GM12874 (cell line): ENCODE results near the gene SYT6.

Experiments
- TF ChIP-seq, protein P1 (sequence below): IDR thresholded peaks from 2 replicates; pipeline ENCODE4 v1.5.1; 2011; ENCODE audit warnings: low read depth, mild to moderate bottlenecking, control low read depth, low read length, moderate library complexity; ENCODE audit not compliant: insufficient read depth

The SYT6 gene

GRCh38 chr1:114075546-114076242 lies 78.0 kb downstream of the SYT6 start:
- TF ChIP-seq, protein P1, sequence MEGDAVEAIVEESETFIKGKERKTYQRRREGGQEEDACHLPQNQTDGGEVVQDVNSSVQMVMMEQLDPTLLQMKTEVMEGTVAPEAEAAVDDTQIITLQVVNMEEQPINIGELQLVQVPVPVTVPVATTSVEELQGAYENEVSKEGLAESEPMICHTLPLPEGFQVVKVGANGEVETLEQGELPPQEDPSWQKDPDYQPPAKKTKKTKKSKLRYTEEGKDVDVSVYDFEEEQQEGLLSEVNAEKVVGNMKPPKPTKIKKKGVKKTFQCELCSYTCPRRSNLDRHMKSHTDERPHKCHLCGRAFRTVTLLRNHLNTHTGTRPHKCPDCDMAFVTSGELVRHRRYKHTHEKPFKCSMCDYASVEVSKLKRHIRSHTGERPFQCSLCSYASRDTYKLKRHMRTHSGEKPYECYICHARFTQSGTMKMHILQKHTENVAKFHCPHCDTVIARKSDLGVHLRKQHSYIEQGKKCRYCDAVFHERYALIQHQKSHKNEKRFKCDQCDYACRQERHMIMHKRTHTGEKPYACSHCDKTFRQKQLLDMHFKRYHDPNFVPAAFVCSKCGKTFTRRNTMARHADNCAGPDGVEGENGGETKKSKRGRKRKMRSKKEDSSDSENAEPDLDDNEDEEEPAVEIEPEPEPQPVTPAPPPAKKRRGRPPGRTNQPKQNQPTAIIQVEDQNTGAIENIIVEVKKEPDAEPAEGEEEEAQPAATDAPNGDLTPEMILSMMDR = no peak

- TF ChIP-seq, protein P1 = no peak
Observed at GRCh38 chr1:114075105-114075504, 78.6 kb downstream of the SYT6 start.

DNA sequence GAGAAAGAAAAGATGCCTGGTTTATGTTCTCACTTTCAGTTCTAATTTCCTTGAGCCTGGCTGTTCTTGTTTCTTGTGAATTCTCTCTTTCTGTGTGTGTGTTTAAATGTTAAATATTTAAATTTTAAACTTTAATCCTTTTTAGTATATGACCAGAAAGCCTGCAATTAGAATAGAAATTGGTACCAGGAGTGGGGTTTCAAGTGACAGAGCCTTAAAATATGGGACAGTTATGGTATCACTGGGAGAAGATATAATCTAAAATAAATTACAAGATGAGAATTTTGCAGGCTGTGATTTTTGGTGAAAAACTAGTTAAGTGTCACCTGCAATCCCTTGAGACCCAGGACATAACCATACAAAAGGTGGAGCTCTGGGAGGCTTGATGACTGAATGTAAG lies 81.4 kb downstream of the SYT6 start:
- TF ChIP-seq, protein P1 = no peak

DNA sequence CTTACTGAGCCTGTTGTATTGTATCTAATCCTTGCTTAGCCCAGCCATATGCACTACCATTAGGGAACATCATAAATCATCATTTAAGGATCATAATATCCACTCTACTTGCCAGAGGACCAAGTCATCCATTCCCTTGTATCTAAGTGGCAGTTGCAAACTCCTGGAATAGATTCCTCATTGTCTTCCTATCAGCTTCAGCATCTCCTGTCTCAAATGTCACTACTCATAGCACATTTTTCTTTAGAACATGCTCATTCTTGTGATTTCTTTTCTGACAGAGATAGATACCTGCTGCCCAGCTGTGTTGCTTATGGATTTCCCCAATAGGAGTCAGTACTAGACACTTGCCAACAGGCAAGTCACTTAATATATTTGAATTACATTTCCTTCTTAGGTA lies 90.1 kb downstream of the SYT6 start:
- TF ChIP-seq, protein P1 = no peak

- TF ChIP-seq, protein P1 = no peak
Observed at GRCh38 chr1:114062477-114063099, 91.1 kb downstream of the SYT6 start.

GRCh38 chr1:114061121-114061830 lies 92.4 kb downstream of the SYT6 start:
- TF ChIP-seq, protein P1 = no peak

DNA sequence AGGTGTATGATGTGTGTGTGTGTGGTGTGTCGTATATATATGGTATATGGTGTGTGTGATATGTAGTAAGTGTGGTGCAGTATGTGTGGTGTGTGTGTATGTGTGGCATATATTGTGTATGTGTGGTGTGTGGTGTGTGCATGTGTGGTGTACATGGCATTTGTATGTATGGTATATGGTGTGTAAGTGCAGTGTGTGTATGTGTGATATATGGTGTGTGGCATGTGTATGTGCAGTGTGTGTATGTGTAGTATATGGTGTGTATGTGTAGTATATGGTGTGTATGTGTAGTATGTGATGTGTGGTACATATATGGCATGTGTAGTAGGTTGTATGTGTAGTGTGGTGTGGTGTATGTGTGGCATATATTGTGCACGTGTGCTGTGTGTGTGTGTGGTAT lies 99.5 kb downstream of the SYT6 start:
- TF ChIP-seq, protein P1 = no peak
